ENCODE results near the gene AHCYL2. TPM values are rescaled to one million over a fixed set of nuclear protein-coding genes. Genes with fewer than 3 reads are reported as not detected.
A peak's percentile ranks its signal among the peaks of the same experiment; 100 is the strongest.

AHCYL2 gene
- total RNA-seq, 1 donor from 2014 or later, result 91.0 TPM

DNA sequence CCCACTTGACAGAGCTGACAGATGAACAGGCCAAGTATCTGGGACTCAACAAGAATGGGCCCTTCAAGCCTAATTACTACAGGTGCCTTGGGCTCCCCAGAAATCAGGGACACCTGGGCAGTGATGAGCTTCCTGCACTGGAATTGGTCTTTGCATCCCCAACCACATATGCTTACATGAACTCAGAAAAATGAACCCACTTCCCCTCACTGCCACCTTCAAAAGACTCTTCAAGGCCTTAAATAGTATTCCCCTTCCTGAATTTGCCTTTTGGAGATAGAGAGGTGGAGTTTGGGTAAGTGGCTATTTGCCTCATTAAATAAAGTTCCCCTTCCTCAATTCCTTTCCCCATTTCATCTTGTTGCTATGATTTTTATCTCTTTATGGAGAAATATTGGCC lies 201.7 kb downstream of the AHCYL2 start:
- no peak overlapping the region for H3K4me3 ChIP-seq
- peaks cover 60% of the 10 kb centered on the region for H3K36me3 ChIP-seq
- no peaks in the 10 kb centered on the region for H3K9me3 ChIP-seq
- intact Hi-C loops (cut with DNase I), result no loop called here
- no peak overlapping the region for H3K27ac ChIP-seq
- no peak for TF ChIP-seq CTCF (IDR thresholded peaks at IDR 0.05)
- H3K27me3 ChIP-seq (ENCODE audit: low read depth), result no peaks in the 10 kb centered on the region
- no peaks in the 10 kb centered on the region for H3K4me1 ChIP-seq
- ATAC-seq (no peak), DNase-seq (no peak)

DNA sequence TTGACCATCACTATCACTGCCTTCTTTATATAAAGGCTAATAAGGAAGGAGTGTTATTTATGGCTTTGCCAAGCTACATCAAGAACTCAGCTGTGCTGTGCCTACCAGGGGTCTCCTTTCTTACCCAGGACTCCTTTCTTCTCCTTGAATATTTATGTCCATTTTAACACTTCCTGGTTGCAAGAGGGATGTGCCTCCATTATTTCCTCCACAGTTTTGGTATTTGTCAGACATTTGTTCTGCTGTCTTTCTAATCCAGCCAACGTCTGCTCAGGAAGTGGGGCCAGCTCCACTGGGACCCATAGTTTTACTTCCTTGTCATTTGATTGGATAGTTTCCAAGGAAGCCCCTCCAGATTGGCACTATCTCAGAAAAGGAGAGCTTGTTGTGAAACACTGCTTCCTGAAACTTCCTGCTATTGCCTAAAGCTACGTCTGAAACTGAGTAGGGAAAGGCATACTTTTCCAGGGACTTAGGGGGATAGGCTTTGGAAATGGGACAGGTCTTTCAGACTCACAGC lies 202.8 kb downstream of the AHCYL2 start:
- Histone ChIP-seq H3K4me1 (no peaks in the 10 kb centered on the region), H3K9me3 (no peaks in the 10 kb centered on the region), H3K4me3 (no peak overlapping the region), H3K36me3 (peaks cover 57% of the 10 kb centered on the region), H3K27me3 (ENCODE audit: low read depth) (no peaks in the 10 kb centered on the region), H3K27ac (no peak overlapping the region)
- ATAC-seq (no peak), DNase-seq (no peak)
- TF ChIP-seq CTCF (IDR thresholded peaks at IDR 0.05), result no peak
- intact Hi-C loops (cut with DNase I), result no loop called here

DNA sequence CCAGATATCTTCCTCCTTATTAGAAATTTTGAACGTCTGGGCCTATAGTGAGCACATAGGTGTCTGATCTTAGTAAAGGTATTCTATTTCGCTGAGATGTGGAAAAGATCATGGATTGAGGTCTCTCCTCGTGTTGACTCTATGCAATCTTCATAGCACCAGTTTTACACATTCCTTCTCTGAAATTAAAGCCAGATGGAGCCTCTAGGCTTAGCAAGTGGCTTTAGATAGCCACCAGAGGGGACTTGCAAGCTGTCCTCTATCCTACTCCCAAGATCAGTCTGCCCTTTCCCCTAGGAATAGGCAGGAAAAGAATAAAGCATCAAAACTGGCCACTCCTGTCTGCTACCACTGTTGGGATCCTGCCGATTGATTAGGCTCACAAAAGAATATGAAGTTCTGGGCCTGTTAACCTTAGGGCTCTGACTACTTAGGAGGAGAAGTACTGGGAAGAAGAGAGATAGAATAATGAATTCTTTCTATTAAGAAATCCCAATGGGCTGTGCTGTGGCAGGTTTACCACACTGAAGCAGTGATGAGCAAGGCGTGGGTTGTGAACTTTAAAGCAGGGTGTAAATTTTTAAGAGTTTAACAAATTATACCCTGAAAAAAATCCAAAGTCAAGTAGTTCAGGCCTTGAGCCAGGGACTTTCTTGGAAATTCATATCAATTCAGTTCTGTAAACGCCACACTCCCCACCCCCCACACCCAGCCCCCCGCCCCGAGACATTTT lies 207.2 kb downstream of the AHCYL2 start:
- H3K27ac ChIP-seq, result no peak overlapping the region
- peaks cover 10% of the 10 kb centered on the region for H3K27me3 ChIP-seq (ENCODE audit: low read depth)
- no peak for ATAC-seq
- H3K36me3 ChIP-seq, result peaks cover 16% of the 10 kb centered on the region
- no peak for DNase-seq
- intact Hi-C loops (cut with DNase I), result no loop called here
- H3K4me1 ChIP-seq, result peaks cover 17% of the 10 kb centered on the region
- H3K9me3 ChIP-seq, result no peaks in the 10 kb centered on the region
- no peak for TF ChIP-seq CTCF (IDR thresholded peaks at IDR 0.05)
- no peak overlapping the region for H3K4me3 ChIP-seq

GRCh38 chr7:129433847-129434674 lies 209.2 kb downstream of the AHCYL2 start, which contains the start of gene STRIP2:
Gene STRIP2 (plus strand): TSS chr7:129434432. CDS start chr7:129434473, 41 bp downstream.
- DNase-seq (peak; percentile 94), ATAC-seq (peak; percentile 98)
- Histone ChIP-seq H3K27ac (peak within 1 kb of the TSS; percentile 65), H3K4me1 (peaks cover 17% of the 10 kb centered on the region), H3K9me3 (no peaks in the 10 kb centered on the region), H3K36me3 (no peaks in the 10 kb centered on the region), H3K27me3 (ENCODE audit: low read depth) (peaks cover 10% of the 10 kb centered on the region), H3K4me3 (peak within 1 kb of the TSS; percentile 82)
- intact Hi-C loops (cut with DNase I), result no loop called here
- no peak for TF ChIP-seq CTCF (IDR thresholded peaks at IDR 0.05)

DNA sequence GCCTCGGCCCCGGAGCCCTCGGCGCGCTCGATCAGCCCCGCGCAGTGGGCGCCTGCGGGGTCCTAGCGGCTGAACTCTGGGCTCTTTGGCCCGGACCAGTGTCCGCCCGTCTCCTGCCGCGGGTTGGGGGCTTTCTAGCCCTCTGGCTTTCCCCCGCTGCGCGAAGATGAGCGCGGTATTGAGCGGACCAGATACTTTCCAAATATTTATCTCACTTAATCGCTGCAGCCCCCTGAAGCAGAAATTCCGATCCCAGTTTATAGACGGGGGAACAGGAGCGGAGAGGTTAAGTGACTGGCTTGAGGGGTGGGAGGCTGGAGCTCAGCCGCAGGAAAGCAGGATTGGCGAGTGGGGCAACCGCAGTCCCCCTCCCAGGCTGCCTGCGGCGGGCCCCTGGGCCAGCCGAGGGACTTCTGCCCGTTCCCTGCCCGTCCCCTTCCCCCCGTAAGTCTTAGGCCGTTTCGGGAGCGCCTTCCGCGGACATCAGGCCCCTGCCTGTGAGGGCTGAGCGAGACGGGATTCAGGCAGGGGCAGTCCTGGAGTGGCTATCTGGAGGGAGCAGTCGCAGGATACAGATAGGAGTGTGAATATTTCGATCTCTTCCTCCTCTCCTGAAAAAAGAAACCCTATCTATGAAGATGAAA lies 210.0 kb downstream of the AHCYL2 start:
- Histone ChIP-seq H3K9me3 (no peaks in the 10 kb centered on the region), H3K27me3 (ENCODE audit: low read depth) (peaks cover 10% of the 10 kb centered on the region), H3K27ac (peak overlapping the region; percentile 65), H3K36me3 (no peaks in the 10 kb centered on the region), H3K4me3 (peak overlapping the region; percentile 82), H3K4me1 (peaks cover 17% of the 10 kb centered on the region)
- ATAC-seq, result peak; percentile 13 to 40
- intact Hi-C loops (cut with DNase I), result no loop called here
- no peak for DNase-seq
- TF ChIP-seq CTCF (IDR thresholded peaks at IDR 0.05), result no peak
